ENCODE data around the gene IGSF11.
"Not testable (repeated sequence)": the region's sequence is repeated elsewhere in the genome, so short reads cannot be mapped to it uniquely, and the experiment has no call there.

IGSF11 gene

DNA sequence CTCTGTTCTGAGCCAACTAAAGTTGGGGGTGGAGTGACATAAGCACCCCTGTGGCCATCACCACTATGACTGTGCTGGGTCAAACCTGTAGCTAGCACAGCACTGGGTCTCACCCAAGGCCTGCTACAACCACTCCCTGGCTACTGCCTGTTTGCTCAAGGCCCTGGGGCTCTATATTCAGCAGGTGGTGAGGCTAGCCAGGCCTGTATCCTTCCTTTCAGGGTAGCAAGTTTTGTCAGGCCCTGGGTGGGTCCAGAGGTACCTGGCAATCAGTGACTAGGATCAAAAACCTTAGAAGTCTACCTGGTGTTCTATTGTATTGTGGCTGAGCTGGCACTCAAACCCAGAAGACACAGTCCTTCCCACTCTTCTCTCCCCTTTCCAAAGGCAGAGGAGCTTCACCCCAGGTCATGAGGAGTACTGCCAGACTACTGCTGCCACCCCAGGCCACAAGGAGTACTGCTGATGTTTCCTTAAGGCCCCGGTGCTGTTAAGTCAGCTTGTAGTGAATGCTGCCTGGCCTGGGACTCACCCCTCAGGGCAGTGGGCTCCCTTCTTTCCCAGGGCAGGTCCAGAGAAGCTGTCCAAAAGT lies 170.8 kb downstream of the IGSF11 start:
- no peak for DNase-seq

DNA sequence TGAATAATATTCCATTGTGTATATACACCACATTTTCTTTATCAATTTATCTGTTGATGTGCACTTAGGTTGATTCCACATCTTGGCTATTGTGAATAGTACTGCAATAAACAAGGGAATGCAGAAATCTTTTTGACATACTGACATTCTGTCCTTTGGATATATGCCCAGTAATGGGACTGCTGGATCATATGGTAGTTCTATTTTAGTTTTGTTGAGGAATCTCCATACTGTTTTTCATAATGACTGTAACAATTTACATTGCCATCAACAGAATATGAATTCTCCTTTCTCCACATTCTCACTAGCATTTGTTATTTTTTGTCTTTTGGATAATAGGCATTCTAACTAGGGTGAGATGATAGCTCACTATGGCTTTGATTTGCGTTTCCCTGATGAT lies 174.7 kb downstream of the IGSF11 start:
- no peak for DNase-seq

DNA sequence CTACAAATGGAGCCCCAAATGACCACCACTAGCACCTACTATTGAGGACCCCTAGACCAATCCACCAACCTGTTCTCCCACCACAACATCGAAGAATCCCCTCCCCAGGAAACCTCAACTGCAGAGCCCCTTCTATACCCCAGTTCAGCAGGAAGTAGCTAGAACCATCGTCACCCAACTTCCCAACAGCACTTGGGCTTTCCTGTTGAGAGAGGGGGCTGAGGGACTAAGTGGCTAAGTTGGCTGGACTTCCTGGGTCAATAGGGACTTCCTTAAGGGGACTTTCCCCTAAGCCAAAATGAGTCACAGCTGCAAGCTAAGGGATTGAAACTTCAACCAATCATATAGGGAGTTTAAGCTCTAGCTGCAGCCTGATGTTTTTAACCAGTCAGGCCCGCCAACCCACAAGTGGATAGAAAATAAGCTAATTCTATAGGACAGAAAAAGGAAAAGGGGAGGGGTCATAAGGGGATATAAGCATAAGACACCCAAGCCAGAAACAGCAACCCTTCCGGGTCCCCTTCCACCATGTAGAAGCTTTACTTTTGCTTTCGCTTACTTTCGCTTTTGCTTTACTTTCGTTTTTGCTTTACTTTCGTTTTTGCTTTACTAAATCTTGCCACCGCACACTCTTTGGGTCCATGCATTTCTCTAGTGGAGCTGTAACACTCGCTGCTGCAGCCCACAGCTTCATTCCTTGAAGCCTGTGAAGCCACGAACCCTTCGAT lies 183.0 kb downstream of the IGSF11 start:
- not testable (repeated sequence) for DNase-seq

DNA sequence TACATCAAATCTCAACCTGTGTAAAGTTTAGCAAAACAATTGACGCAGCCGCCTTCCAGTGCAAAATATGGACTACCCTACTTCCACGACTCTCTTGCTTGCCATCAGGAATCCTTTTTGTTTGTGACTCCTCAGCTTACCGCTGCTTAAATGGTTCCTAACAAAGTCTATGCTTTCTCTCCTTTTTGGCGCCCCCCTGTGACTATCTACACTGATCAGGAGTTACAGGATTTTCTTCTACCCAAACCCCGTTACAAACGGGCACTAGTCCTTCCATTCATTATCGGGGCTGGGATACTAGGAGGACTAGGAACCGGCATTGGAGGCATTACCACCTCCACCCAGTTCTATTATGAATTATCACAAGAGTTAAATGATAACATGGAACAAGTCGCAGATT lies 184.0 kb downstream of the IGSF11 start:
- DNase-seq = no peak

All from fibroblast of upper back skin (primary cell).